Gastrocnemius medialis (tissue), 4 donors: ENCODE results near the gene GPI. TPM values are rescaled to one million over a fixed set of nuclear protein-coding genes. Genes with fewer than 3 reads are reported as not detected.
"Not testable (repeated sequence)": the region's sequence is repeated elsewhere in the genome, so short reads cannot be mapped to it uniquely, and the experiment has no call there.

Experiments
- ATAC-seq, 2 donors: fragments of 150-250 bp; one replicate each; pipeline ENCODE4 v1.9.1; 2016
- DNase-seq, 2 donors: peaks; one replicate each; pipeline ENCODE4 v3.0.0-alpha.2; 2019
- H3K27ac ChIP-seq, 4 donors: fragments of 200-600 bp; sonication (generic); 1 replicate in 1 of 4; 2 replicates in 3 of 4; pipeline ENCODE4 v1.5.1; 2016 to 2018; ENCODE audit warnings: mild to moderate bottlenecking in 2 of 4, moderate library complexity in 1 of 4
- H3K27me3 ChIP-seq, 3 donors: fragments of 200-600 bp; sonication (generic) in 2 of 3; 1 replicate in 1 of 3; 2 replicates in 2 of 3; pipeline versions ENCODE4 v1.5.1 to v1.6.0; 2016 to 2019; ENCODE audit warnings: mild to moderate bottlenecking in 1 of 3, moderate library complexity in 1 of 3
- H3K36me3 ChIP-seq, 2 donors: fragments of 200-600 bp; sonication (generic) in 1 of 2; one replicate each; pipeline ENCODE4 v1.5.1; 2017 to 2018
- H3K4me1 ChIP-seq, 2 donors: fragments of 200-600 bp; sonication (generic) in 1 of 2; one replicate each; pipeline ENCODE4 v1.5.1; 2016 to 2017; ENCODE audit warnings: mild to moderate bottlenecking in 2 of 2
- H3K4me3 ChIP-seq, 4 donors: fragments of 200-600 bp; sonication (generic) in 3 of 4; 1 replicate in 1 of 4; 2 replicates in 3 of 4; pipeline ENCODE4 v1.5.1; 2016 to 2019; ENCODE audit warnings: mild to moderate bottlenecking in 2 of 4
- H3K9me3 ChIP-seq, 3 donors: fragments of 200-600 bp; sonication (generic) in 2 of 3; 1 replicate in 1 of 3; 2 replicates in 2 of 3; pipeline ENCODE4 v1.5.1; 2016 to 2019
- POLR2A ChIP-seq, 2 donors: fragments of 450-650 bp; IDR thresholded peaks; one replicate each; pipeline ENCODE4 v1.6.1; 2017; ENCODE audit warnings: antibody characterized with exemption in 2 of 2, mild to moderate bottlenecking in 2 of 2, moderate library complexity in 2 of 2
- in situ Hi-C, 4 donors: fragments of 200-750 bp; cut with MboI; loops; one replicate each; pipeline versions ENCODE4 v1.15.0 to v1.8.0; 2017; ENCODE audit warnings: low sequenced_read_pairs in 4 of 4
- intact Hi-C: fragments of 100-400 bp; cut with DNase I; formaldehyde crosslinking; loops from one replicate; pipeline ENCODE4 v1.15.1; 2023; ENCODE audit warnings: low total_unique reads
- total RNA-seq, 4 donors: library from RNA; depleted of rRNA; stranded (reverse); fragments of >200 nt; gene quantifications; one replicate each; pipeline versions ENCODE4 v1.1.0 to v1.2.3, GENCODE V29; 2016
- TF ChIP-seq, protein P1 (sequence below), 5 experiments: fragments of 450-650 bp in 3 of 5; fragments of 200-600 bp in 2 of 5; sonication (generic) in 2 of 5; IDR thresholded peaks in 4 of 5; conservative IDR thresholded peaks in 1 of 5; 1 replicate in 4 of 5; 2 replicates in 1 of 5; pipeline ENCODE4 v1.5.1; 2016 to 2019; ENCODE audit warnings: antibody characterized with exemption in 5 of 5, mild to moderate bottlenecking in 3 of 5, moderate library complexity in 3 of 5

The GPI gene
- total RNA-seq, 4 donors from 2014 or later: 83.2 to 231 (median 173) TPM

DNA sequence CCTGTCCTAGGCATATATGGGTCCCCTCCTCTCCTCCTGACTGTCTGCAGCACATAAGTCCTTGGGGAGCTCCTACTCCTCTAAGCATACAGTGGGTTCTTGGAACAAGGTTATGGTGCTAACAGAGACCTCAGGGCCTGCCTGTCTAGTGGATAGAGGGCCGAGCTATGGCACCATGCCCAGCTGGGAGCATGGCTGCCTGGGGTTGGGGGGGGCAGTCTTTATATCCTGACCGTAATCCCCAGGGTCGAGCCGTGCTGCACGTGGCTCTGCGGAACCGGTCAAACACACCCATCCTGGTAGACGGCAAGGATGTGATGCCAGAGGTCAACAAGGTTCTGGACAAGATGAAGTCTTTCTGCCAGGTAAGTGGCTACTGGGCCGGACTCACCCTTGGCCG, 3.3 kb downstream of the GPI start:
- H3K4me3 ChIP-seq: no peak overlapping the region
- H3K9me3 ChIP-seq: no peaks in the 10 kb centered on the region
- H3K4me1 ChIP-seq: peaks cover 58 to 61% of the 10 kb centered on the region in 2 donors
- no peak for TF ChIP-seq POLR2A (IDR thresholded peaks at IDR 0.05)
- TF ChIP-seq, protein P1, sequence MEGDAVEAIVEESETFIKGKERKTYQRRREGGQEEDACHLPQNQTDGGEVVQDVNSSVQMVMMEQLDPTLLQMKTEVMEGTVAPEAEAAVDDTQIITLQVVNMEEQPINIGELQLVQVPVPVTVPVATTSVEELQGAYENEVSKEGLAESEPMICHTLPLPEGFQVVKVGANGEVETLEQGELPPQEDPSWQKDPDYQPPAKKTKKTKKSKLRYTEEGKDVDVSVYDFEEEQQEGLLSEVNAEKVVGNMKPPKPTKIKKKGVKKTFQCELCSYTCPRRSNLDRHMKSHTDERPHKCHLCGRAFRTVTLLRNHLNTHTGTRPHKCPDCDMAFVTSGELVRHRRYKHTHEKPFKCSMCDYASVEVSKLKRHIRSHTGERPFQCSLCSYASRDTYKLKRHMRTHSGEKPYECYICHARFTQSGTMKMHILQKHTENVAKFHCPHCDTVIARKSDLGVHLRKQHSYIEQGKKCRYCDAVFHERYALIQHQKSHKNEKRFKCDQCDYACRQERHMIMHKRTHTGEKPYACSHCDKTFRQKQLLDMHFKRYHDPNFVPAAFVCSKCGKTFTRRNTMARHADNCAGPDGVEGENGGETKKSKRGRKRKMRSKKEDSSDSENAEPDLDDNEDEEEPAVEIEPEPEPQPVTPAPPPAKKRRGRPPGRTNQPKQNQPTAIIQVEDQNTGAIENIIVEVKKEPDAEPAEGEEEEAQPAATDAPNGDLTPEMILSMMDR (IDR thresholded peaks at IDR 0.05 in 4 of 5, conservative IDR thresholded peaks at IDR 0.05 in 1 of 5): no peak
- in situ Hi-C loops: no loop called here
- peaks cover 0 to 38% of the 10 kb centered on the region in 2 donors for H3K36me3 ChIP-seq
- peak overlapping the region; percentile 84 to 99 (median 88) for H3K27ac ChIP-seq
- H3K27me3 ChIP-seq: no peaks in the 10 kb centered on the region
- intact Hi-C loops: no loop called here
- ATAC-seq: no peak
- DNase-seq: no peak

DNA sequence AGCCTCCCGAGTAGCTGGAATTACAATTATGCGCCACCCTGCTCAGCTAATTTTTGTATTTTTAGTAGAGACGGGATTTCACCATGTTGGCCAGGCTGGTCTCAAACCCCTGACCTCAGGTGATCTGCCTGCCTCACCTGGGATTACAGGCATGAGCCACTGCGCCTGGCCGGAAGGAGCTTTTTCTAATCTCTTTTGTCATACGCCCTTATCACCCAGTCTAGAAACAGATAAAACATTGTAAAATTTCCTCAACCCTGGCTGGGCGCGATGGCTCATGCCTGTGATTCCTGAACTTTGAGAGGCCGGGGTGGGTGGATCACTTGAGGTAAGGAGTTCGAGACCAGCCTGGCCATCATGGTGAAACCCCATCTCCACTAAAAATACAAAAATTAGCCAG, 4.2 kb downstream of the GPI start:
- Histone ChIP-seq H3K4me1 (peaks cover 58 to 61% of the 10 kb centered on the region in 2 donors), H3K27ac (peak overlapping the region; percentile 84 to 99 (median 88)), H3K36me3 (peaks cover 0 to 40% of the 10 kb centered on the region in 2 donors)
- DNase-seq, H3K4me3 ChIP-seq, H3K9me3 ChIP-seq, ATAC-seq, H3K27me3 ChIP-seq, intact Hi-C loops, in situ Hi-C loops: not testable (repeated sequence)

DNA sequence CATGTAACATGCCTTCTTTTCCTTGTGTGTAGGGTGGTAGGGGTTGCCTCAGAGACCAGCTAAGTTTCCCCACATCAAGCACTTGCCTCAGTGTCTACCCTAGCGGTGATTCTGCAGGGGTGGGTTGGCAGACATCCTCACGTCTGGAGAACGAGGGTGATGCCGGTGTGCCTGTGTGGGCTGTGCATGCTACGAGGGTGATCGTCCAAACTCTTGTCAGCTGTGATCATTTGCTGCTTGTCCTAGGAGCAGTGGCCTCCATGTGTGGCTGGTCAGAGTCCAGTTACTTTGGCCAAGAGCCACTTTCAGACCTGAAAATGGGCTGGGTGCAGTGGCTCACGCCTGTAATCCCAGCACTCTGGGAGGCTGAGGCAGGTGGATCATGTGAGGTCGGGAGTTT, 5.1 kb downstream of the GPI start:
- in situ Hi-C loops (no loop called here), intact Hi-C loops (no loop called here)
- no peak for TF ChIP-seq POLR2A (IDR thresholded peaks at IDR 0.05)
- TF ChIP-seq, protein P1 (IDR thresholded peaks at IDR 0.05 in 4 of 5, conservative IDR thresholded peaks at IDR 0.05 in 1 of 5): no peak
- Histone ChIP-seq H3K4me1 (peaks cover 57 to 58% of the 10 kb centered on the region in 2 donors), H3K36me3 (peaks cover 0 to 49% of the 10 kb centered on the region in 2 donors), H3K9me3 (no peaks in the 10 kb centered on the region), H3K27ac (peak overlapping the region; percentile 66 to 99 (median 84)), H3K4me3 (no peak overlapping the region), H3K27me3 (no peaks in the 10 kb centered on the region)
- DNase-seq (no peak), ATAC-seq (no peak)

DNA sequence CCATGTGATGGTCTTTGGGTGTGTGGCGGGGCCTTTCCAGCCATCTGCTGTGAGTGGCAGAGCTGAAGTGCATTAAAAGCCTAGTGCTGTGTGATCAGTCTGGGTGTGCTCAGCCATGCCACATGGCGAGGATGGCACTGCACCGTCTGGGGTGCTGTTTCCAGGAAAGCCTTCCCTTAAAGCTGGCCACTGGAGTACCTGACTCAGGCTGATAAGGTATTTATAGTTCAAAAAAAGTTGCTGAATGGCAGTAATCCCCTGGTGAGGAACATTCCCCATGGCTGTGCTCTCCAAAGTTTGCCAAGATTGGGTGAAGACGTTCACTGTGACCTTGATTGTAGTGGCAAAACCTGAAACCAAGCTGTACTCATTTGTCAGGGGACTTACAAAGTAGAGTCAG, 6.0 kb downstream of the GPI start:
- Histone ChIP-seq H3K27ac (peak overlapping the region; percentile 66 to 99 (median 84)), H3K4me3 (no peak overlapping the region), H3K36me3 (peaks cover 0 to 58% of the 10 kb centered on the region in 2 donors), H3K4me1 (peaks cover 53% of the 10 kb centered on the region in 2 donors), H3K9me3 (no peaks in the 10 kb centered on the region), H3K27me3 (no peaks in the 10 kb centered on the region)
- in situ Hi-C loops: no loop called here
- ATAC-seq: peak; percentile 71 to 84
- peak; percentile 27 to 73 for DNase-seq
- intact Hi-C loops: no loop called here
- TF ChIP-seq POLR2A (IDR thresholded peaks at IDR 0.05): no peak
- TF ChIP-seq, protein P1 (IDR thresholded peaks at IDR 0.05 in 4 of 5, conservative IDR thresholded peaks at IDR 0.05 in 1 of 5): no peak

DNA sequence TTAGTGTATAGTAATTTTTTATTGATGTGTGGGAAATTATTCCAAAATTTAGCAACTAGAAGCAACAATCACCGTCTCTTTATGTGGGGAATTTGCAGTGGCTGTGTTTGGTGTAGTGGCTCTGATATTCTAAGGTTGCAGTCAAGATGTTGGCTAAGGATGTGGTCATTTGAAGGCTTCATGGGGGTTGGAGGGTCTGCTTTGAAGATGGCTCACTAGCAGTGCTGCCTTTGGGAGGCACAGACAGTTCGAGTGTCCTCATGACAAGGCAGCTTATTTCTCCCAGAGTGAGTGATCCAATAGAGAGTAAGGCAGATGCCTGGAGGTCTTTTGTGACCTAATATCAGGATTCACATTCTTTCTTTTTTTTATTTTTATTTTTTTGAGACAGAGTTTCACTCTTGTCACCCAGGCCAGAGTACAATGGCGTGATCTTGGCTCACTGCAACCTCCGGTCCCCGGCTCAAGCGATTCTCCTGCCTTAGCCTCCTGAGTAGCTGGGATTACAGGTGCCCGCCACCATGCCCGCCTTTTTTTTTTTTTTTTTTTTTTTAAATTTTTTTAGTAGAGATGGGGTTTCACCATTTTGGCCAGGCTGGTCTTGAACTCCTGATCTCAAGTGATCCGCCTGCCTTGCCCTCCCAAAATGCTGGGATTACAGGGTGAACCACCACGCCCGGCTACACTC, 8.7 kb downstream of the GPI start:
- TF ChIP-seq POLR2A (IDR thresholded peaks at IDR 0.05): no peak
- TF ChIP-seq, protein P1 (IDR thresholded peaks at IDR 0.05 in 4 of 5, conservative IDR thresholded peaks at IDR 0.05 in 1 of 5): no peak
- H3K27me3 ChIP-seq: no peaks in the 10 kb centered on the region
- in situ Hi-C loops: no loop called here

More for the DNA sequence above, 8.7 kb downstream of the GPI start:
- no peak for DNase-seq
- Histone ChIP-seq H3K4me1 (peaks cover 27% of the 10 kb centered on the region in 2 donors), H3K9me3 (no peaks in the 10 kb centered on the region), H3K27ac (peak overlapping the region in 2 of 4 donors; percentile 53 to 99), H3K36me3 (peaks cover 0 to 60% of the 10 kb centered on the region in 2 donors), H3K4me3 (no peak overlapping the region)
- intact Hi-C loops: no loop called here
- no peak for ATAC-seq
